Globus pallidus (tissue), 1 donor: Measurements from ENCODE around the gene CLEC18C.
"Not testable (repeated sequence)": the region's sequence is repeated elsewhere in the genome, so short reads cannot be mapped to it uniquely, and the experiment has no call there.

Experiments used
- DNase-seq: peaks from one replicate; pipeline ENCODE4 v3.0.0-alpha.2; 2015; ENCODE audit warnings: low spot score

CLEC18C gene

GRCh38 chr16:70173212-70173837 lies at the start of gene CLEC18C:
TSS of gene CLEC18C (plus strand) at chr16:70173787. CDS start at chr16:70174279, 492 bp downstream.
- DNase-seq = not testable (repeated sequence)

- DNase-seq = not testable (repeated sequence)
Measured at GRCh38 chr16:70123822-70124221, 49.8 kb upstream of the CLEC18C start.

GRCh38 chr16:70126226-70126625 lies 47.4 kb upstream of the CLEC18C start:
- not testable (repeated sequence) for DNase-seq

- DNase-seq = not testable (repeated sequence)
Measured at GRCh38 chr16:70127706-70128105, 45.9 kb upstream of the CLEC18C start.

- not testable (repeated sequence) for DNase-seq
Measured at GRCh38 chr16:70128844-70129243, 44.7 kb upstream of the CLEC18C start.

GRCh38 chr16:70135796-70136195 lies 37.8 kb upstream of the CLEC18C start:
- DNase-seq = not testable (repeated sequence)

GRCh38 chr16:70136595-70136994 lies 37.0 kb upstream of the CLEC18C start:
- DNase-seq = not testable (repeated sequence)

- DNase-seq = not testable (repeated sequence)
Measured at GRCh38 chr16:70142739-70143138, 30.8 kb upstream of the CLEC18C start.

GRCh38 chr16:70143231-70143895 lies 30.2 kb upstream of the CLEC18C start:
- DNase-seq = not testable (repeated sequence)

GRCh38 chr16:70147853-70148252 lies 25.7 kb upstream of the CLEC18C start:
- DNase-seq = not testable (repeated sequence)

GRCh38 chr16:70148453-70148852 lies 25.1 kb upstream of the CLEC18C start:
- DNase-seq = not testable (repeated sequence)

- DNase-seq = not testable (repeated sequence)
Measured at GRCh38 chr16:70149296-70149695, 24.3 kb upstream of the CLEC18C start.

GRCh38 chr16:70151391-70151790 lies 22.2 kb upstream of the CLEC18C start:
- no peak for DNase-seq

GRCh38 chr16:70151941-70152509 lies 21.6 kb upstream of the CLEC18C start:
- DNase-seq = no peak

GRCh38 chr16:70152578-70153302 lies 20.8 kb upstream of the CLEC18C start:
- DNase-seq = no peak

GRCh38 chr16:70154736-70155135 lies 18.9 kb upstream of the CLEC18C start:
- not testable (repeated sequence) for DNase-seq

- no peak for DNase-seq
Measured at GRCh38 chr16:70156207-70156978, 17.2 kb upstream of the CLEC18C start.

- no peak for DNase-seq
Measured at GRCh38 chr16:70157105-70157476, 16.5 kb upstream of the CLEC18C start.

- no peak for DNase-seq
Measured at GRCh38 chr16:70157477-70158260, 15.9 kb upstream of the CLEC18C start.

- DNase-seq = no peak
Measured at GRCh38 chr16:70158261-70158939, 15.2 kb upstream of the CLEC18C start.
